Stimulated activated CD4-positive, alpha-beta T cell treated with anti-CD3 and anti-CD28 coated beads, TNF-alpha, amount 100 ng/mL, for 24 hours (primary cell): ENCODE results near the gene PTRH1.

ENCODE experiments used
- DNase-seq, 3 experiments: peaks; one replicate each; pipeline ENCODE4 v3.0.0-alpha.2; 2020; ENCODE audit warnings: low read depth in 3 of 3

Gene PTRH1

GRCh38 chr9:127697575-127697974 is 17.9 kb downstream of the PTRH1 start:
- DNase-seq = no peak

GRCh38 chr9:127694890-127695720 is 20.4 kb downstream of the PTRH1 start:
- DNase-seq = no peak

GRCh38 chr9:127693697-127694096 is 21.8 kb downstream of the PTRH1 start:
- DNase-seq = no peak

GRCh38 chr9:127693143-127693542 is 22.3 kb downstream of the PTRH1 start:
- DNase-seq = no peak

- no peak for DNase-seq
Measured at GRCh38 chr9:127692071-127692470, 23.4 kb downstream of the PTRH1 start.

GRCh38 chr9:127690735-127691134 is 24.7 kb downstream of the PTRH1 start:
- DNase-seq = no peak

GRCh38 chr9:127689329-127690000 is 26.0 kb downstream of the PTRH1 start:
- no peak for DNase-seq

GRCh38 chr9:127686461-127687393 is 28.7 kb downstream of the PTRH1 start:
- DNase-seq = no peak

DNA sequence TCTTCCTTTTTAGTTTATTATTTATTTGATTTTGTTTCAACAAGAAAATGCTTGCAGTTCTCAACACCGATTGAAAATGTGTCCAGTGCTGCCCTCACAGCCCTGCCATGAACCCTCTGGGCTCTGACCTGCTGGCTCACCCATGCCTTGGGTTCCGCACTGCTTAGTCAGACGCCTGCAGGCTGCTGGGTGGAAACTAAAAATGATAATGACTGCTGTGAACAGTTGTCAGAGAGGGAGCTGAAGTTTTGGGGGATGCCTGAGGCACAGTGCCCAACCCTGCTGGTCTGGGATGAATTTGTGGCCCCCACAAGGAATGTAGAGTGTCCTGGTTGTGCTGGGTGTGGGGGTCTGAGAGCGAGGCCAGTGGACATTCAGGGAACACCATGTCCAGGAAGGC is 30.9 kb downstream of the PTRH1 start:
- no peak for DNase-seq

DNA sequence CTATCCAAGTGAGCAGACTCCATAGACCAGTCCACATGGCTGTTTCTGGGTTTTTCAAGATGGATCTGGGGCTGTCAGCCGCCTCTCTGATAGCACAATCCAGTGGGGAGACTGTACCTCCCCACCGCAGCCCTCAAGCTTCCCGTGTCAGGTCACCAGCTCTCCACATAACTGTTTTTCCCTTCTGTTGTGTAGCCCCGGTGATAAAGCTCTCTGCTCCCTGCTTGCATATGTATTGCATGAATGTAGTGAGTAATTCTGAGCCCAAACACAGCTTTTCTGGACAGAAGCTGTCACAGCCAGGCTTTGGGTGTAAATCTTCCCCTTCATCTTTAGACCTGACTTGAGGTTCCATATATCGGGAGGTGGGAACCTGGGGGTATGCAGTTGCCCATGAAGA is 31.7 kb downstream of the PTRH1 start:
- no peak for DNase-seq

DNA sequence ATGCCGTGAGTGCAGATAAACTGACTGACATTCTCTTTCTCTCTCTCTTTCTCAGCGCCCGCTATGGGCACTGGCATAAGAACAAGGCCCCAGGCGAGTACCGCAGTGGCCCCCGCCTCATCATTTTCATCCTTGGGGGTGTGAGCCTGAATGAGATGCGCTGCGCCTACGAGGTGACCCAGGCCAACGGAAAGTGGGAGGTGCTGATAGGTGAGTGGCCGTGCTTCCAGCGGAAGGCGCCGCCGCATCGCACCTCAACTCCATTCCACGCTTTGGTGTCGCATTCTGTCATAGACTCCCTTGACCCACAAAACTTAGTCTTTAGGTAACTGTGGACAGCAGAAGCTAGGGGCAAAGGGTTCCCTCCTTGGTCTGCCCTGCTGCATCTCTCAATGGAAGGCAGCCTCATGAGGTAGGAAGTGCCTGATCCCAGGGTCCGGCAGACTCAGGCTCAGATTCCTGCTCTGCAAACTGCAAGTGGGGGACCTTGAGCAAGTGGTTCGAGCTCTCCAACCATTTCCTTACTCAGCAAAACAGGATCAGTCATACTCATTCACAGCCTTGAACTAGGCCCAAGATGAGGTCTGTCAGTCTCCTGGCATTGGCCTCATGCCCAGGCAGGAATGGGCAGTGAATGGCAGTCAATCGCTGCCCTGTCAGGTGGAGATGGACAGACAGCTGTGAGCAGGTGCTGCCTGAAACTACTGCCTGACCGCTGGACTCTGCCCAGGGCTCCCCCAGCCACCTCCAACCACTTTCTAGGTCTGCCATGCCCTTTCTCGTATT is 32.9 kb downstream of the PTRH1 start:
- DNase-seq = no peak

DNA sequence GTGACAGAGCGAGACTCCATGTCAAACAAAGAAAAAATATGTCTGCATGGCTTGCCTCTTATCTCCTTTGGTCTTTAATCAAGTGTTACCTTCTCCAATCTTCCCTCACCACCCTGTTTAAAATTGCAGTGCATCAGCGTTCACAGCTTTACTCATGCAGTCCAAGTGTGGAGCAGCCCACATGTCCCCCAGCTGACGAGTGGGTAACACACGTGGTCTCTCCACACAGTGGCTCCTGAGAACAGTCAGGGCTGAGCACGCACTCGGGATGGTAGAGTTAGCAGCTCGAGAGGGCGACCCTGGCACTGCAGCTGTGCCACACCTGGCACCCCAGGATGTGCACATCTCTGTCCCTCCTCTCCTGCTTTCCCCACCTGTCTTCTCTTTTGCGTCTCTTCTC is 34.6 kb downstream of the PTRH1 start:
- DNase-seq = no peak

DNA sequence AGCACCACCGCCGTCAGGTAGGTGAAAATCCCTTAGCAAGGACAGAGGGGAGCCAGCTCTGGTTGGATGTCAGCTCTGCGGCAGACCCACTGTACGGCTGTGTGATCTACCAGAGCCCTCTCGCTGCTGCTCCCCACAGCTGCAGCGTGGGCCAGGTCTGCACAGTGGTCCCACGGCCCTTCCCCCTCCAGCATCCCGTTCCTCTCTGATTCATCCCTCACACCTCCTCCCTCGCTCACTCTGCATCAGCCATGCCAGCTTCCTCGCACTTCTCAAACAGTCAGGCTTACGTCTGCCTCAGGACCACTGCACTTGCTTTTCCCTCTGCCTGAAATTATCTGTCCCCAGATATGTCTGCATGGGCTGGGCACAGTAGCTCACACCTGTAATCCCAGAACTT is 35.2 kb downstream of the PTRH1 start:
- no peak for DNase-seq

DNA sequence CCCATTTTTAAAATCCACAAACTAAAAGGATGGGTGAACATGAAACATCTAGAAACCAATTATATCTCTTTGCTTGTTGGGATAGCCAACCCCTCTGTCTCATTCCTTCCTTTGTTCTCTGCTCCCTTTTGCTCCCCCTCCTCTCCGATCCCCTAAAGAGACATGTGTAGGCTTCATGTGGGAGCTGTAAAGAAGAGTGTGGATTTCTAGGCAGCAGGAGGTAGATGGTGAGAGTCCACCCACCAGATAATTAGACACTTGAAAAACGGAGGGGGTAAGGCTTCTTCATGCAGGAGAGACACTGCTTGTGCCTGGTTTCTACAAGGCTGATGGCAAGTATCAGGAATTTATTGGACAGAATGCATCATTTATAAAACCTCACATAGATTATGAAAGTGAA is 36.0 kb downstream of the PTRH1 start:
- DNase-seq = no peak

- DNase-seq = no peak
Measured at GRCh38 chr9:127676638-127677037, 38.8 kb downstream of the PTRH1 start.

DNA sequence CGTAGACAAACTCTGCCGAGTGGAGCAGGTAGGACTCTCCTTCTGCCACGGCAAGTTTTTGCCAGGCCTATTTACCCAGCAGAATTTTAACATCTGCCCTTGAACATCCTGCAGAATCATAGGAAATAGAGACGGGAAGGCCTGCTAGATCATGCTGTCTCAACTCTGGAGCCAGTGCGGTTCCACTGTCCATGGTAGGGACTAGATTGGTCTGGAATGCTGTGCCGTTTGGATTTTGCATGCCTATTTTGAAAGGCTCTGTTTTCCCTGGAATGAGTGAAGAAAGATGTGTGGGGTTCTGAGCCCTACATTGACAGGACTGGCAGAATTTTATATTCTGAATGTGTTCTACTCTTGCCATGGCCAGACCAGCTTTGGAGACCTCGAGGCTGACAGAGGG is 42.2 kb downstream of the PTRH1 start:
- DNase-seq = no peak

- no peak for DNase-seq
Measured at GRCh38 chr9:127667906-127668305, 47.6 kb downstream of the PTRH1 start.

- DNase-seq = no peak
Measured at GRCh38 chr9:127667127-127667844, 48.2 kb downstream of the PTRH1 start.

DNA sequence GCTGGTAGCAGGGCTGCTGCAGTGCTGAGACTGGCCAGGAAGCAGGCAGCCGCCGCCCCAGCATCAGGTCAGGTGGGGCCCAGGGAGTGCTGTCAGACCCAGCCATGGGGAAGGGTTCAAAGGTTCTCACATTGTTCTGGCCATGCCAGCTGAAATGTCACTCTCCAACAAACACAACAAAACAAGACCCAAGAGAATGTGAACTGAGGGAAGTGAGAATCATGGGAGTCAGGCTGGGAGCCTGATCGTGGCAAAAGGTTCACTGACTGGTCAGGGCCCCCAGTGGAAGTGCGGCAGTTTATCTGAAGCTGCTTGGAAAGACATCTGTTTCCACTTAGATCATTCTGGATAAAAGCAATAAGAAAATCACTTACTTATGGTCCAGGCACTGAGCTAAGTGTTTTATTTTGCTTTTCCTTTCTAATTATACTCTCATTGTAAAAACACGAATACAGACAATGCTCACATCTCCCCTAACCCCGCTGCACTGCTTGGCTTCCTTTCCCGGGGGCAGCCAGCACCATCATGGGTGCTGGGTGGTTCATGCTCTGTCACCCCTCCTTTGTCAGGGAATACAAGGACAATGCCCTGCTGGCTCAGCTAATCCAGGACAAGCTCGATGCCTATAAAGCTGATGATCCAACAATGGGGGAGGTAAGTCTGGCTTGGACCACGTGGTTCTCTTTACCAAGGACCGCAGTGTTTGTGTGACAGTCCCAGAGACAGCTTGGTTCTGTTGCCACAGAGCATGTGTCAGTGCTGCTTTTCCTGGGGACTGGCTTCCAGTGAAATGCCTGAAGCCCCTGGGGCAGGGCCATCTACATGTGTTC is 50.6 kb downstream of the PTRH1 start:
- DNase-seq = no peak

- no peak for DNase-seq
Measured at GRCh38 chr9:127664324-127664677, 51.2 kb downstream of the PTRH1 start.
